ENCODE results near the gene OR10G6. TPM values are rescaled to one million over a fixed set of nuclear protein-coding genes. Genes with fewer than 3 reads are reported as not detected.

OR10G6 gene
- not detected in 2 replicates for total RNA-seq

GRCh38 chr11:123995119-123995518 is at the start of gene OR10G6:
TSS of gene OR10G6 (minus strand) at chr11:123995161. CDS start at chr11:123995161, 0 bp downstream.

GRCh38 chr11:124041254-124041653 is 46.3 kb upstream of the OR10G6 start, which contains the start of gene OR10G7:
TSS of gene OR10G7 (minus strand) at chr11:124041325. CDS start at chr11:124039001, 2,324 bp downstream.

DNA sequence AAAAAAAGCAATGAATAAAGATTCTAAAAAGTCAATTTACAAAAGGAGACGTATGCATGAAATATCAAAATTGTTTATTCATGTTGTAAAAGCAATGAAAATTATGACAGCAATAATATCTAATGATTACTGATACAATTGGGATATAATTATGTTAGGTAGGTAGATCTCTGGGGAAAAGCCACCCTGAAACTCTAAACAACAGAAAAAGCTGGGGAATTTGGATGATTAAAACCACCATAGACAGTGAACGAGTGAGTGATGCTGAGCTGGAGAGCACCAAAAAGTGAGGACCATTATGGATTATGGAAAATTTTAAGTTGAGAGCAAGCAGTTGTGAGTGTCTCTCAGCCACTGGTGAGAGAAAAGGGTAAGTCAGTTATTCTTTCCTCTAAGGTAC is 31.5 kb upstream of the OR10G6 start, which contains the start of gene OR10G8:
Gene OR10G8 (plus strand): TSS at position 301 of the 400 bp plus-strand sequence. CDS start 2,825 bp downstream, outside the sequence.

DNA sequence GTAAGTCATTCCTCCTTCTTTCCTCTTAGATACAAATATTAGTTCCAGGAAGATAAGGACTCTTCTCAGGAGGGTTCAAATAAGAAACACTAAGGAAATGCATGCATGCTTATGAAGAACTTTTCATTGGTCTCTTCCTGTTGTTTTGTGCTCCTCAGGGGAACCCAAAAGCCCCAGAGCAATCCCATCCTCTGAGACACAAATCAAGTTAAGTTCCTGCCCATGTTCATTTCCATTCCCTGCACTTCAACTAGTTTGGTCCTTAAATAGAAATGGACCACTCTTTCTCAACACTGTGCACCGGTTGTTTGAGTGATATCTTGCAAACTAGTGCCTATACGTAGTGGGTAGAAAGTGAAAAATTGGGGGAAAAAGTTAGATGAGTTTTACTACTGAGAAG is 17.7 kb upstream of the OR10G6 start, which contains the start of gene OR10G4:
Gene OR10G4 (plus strand): TSS at position 301 of the 400 bp plus-strand sequence. CDS start 2,578 bp downstream, outside the sequence.

DNA sequence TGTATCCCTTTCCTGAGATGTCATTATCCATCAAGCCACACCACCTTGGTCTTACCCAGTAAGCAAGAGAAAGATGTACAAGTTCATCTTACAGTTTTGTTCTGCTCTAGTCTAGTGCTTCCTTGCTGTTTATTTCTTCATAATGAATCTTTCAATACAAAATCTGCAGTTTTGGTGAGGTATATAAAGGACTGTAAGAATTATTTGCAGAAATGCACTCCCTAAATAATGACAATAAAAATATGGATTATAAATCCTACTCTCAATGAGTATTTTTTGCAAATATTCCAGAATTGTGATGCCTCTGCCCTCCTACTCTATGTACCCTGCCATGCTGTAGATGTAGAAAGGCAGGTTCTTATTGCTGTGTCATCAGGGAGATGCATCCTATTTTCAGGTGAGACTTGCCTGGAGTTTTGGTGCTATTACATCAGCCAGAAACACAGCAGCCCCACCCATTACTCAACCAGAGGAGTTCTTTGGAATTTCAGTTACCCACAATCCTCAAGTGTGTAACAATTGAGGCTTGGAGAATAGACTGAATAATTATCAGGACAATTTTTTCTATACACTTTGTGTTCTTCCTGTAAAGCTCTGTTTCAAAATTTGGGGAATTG is 17.1 kb downstream of the OR10G6 start, which contains the start of gene OR10S1:
Gene OR10S1 (minus strand): TSS at position 51 of the 617 bp plus-strand sequence. CDS start 117 bp downstream, outside the sequence.

Other genes starting within 250 kb of the OR10G6 start
- gene OR6X1, start 240.6 kb downstream of the OR10G6 start, total RNA-seq: not detected in 2 replicates
- gene OR6M1, start 188.8 kb downstream of the OR10G6 start, total RNA-seq: not detected in 2 replicates
- gene TMEM225, start 109.5 kb downstream of the OR10G6 start, total RNA-seq: not detected in 2 replicates
- gene OR8D4, start 93.0 kb downstream of the OR10G6 start, total RNA-seq: not detected in 2 replicates
- gene OR4D5, start 55.5 kb downstream of the OR10G6 start, total RNA-seq: not detected in 2 replicates
- gene OR6T1, start 51.3 kb downstream of the OR10G6 start, total RNA-seq: not detected in 2 replicates
- not detected in 2 replicates for gene OR10S1, start 17.4 kb downstream of the OR10G6 start, total RNA-seq
- not detected in 2 replicates for gene OR10G4, start 17.8 kb upstream of the OR10G6 start, total RNA-seq
- not detected in 2 replicates for gene OR10G9, start 27.9 kb upstream of the OR10G6 start, total RNA-seq
- gene OR10G8, start 31.6 kb upstream of the OR10G6 start, total RNA-seq: not detected in 2 replicates
- not detected in 2 replicates for gene OR10G7, start 46.2 kb upstream of the OR10G6 start, total RNA-seq
- 65.7 and 134 TPM in 2 replicates for gene VWA5A, start 120.3 kb upstream of the OR10G6 start, total RNA-seq
- gene OR10D3, start 188.2 kb upstream of the OR10G6 start, total RNA-seq: not detected in 2 replicates
- gene OR8G1, start 245.9 kb upstream of the OR10G6 start, total RNA-seq: not detected in 2 replicates